ENCODE measurements around the gene TFDP1. TPM values are rescaled to one million over a fixed set of nuclear protein-coding genes. Genes with fewer than 3 reads are reported as not detected.
"Not testable (repeated sequence)": the region's sequence is repeated elsewhere in the genome, so short reads cannot be mapped to it uniquely, and the experiment has no call there.

TFDP1 gene
- total RNA-seq, 2 experiments from 2014 or later: 87.9 to 119 TPM

DNA sequence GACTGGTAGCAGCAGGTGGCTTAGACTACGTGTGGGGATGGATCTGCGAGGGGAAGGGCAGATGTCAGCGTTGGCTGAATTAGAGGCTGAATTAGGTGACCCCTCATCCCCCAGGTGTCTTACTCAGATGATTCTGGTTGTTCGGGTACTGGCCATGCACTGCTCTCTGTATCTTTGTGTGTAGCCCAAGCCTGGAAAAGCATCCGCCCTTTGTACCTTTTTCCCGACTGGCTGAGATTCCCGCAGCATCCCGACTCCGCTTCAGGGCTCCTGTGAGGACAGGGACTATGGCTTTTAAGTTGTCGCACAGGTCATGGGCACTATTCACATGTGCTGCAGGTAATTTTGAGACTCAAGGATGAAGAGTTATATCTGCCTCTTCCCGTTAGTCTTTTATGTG is 7.2 kb downstream of the TFDP1 start:
- CTCF ChIA-PET (ENCODE audit: unreplicated experiment): no interaction called here
- Histone ChIP-seq H2AFZ (ENCODE audit: low read length) (no peak overlapping the region), H3K9me2 (ENCODE audit: insufficient read depth, low read length) (no peaks in the 10 kb centered on the region), H3K27ac (ENCODE audit: low read depth, low read length, poor library complexity, severe bottlenecking) (no peak overlapping the region), H3K4me2 (ENCODE audit: low read length) (no peak overlapping the region), H3K4me3 (ENCODE audit: low read depth, low read length, poor library complexity, severe bottlenecking) (no peak overlapping the region), H3K9me3 (ENCODE audit: low read length) (no peaks in the 10 kb centered on the region), H3K36me3 (ENCODE audit: insufficient read depth, low read length) (peaks cover 89% of the 10 kb centered on the region), H4K20me1 (ENCODE audit: insufficient read depth, low read length) (no peaks in the 10 kb centered on the region), H3K4me1 (ENCODE audit: insufficient read depth, low read length, poor library complexity, severe bottlenecking) (peaks cover 4% of the 10 kb centered on the region), H3K79me2 (ENCODE audit: insufficient read depth, low read depth, low read length) (peaks cover 74% of the 10 kb centered on the region)
- POLR2A ChIA-PET: no interaction called here
- no peak for TF ChIP-seq CTCF (conservative IDR thresholded peaks at IDR 0.05; ENCODE audit: low read length)
- no peak for TF ChIP-seq EZH2phosphoT487 (IDR thresholded peaks at IDR 0.05; ENCODE audit: borderline replicate concordance, low read depth, low read length)
- no TSS peak for BruUV-seq (replicated peaks)
- DNase-seq (ENCODE audit: low spot score): no peak
- intact Hi-C loops (cut with micrococcal nuclease; ENCODE audit: unreplicated experiment): no loop called here

- H4K20me1 ChIP-seq (ENCODE audit: insufficient read depth, low read length): no peaks in the 10 kb centered on the region
- no TSS peak for BruUV-seq (replicated peaks)
These were observed 8.0 kb downstream of the TFDP1 start for GRCh38 chr13:113592571-113592970.

GRCh38 chr13:113594066-113594821 is 9.7 kb downstream of the TFDP1 start:
- H4K20me1 ChIP-seq (ENCODE audit: insufficient read depth, low read length); BruUV-seq (replicated peaks); CTCF ChIA-PET (ENCODE audit: unreplicated experiment); H3K9me2 ChIP-seq (ENCODE audit: insufficient read depth, low read length); H3K4me3 ChIP-seq (ENCODE audit: low read depth, low read length, poor library complexity, severe bottlenecking); H3K4me2 ChIP-seq (ENCODE audit: low read length); H3K4me1 ChIP-seq (ENCODE audit: insufficient read depth, low read length, poor library complexity, severe bottlenecking); intact Hi-C loops (cut with micrococcal nuclease; ENCODE audit: unreplicated experiment); H3K9me3 ChIP-seq (ENCODE audit: low read length); H2AFZ ChIP-seq (ENCODE audit: low read length); DNase-seq (ENCODE audit: low spot score); H3K27ac ChIP-seq (ENCODE audit: low read depth, low read length, poor library complexity, severe bottlenecking): not testable (repeated sequence)
- Histone ChIP-seq H3K79me2 (ENCODE audit: insufficient read depth, low read depth, low read length) (peaks cover 49% of the 10 kb centered on the region), H3K36me3 (ENCODE audit: insufficient read depth, low read length) (peaks cover 90% of the 10 kb centered on the region)
- POLR2A ChIA-PET: interaction anchor here (0.7 kb wide), 1 partner anchor 570 kb away, joined by 5 read pairs; no protein-coding TSS in a partner anchor

More at GRCh38 chr13:113592571-113592970, 8.0 kb downstream of the TFDP1 start:
- Histone ChIP-seq H3K9me3 (ENCODE audit: low read length) (no peaks in the 10 kb centered on the region), H3K4me2 (ENCODE audit: low read length) (no peak overlapping the region), H3K27ac (ENCODE audit: low read depth, low read length, poor library complexity, severe bottlenecking) (no peak overlapping the region), H3K79me2 (ENCODE audit: insufficient read depth, low read depth, low read length) (peaks cover 66% of the 10 kb centered on the region), H3K4me1 (ENCODE audit: insufficient read depth, low read length, poor library complexity, severe bottlenecking) (no peaks in the 10 kb centered on the region), H3K4me3 (ENCODE audit: low read depth, low read length, poor library complexity, severe bottlenecking) (no peak overlapping the region), H3K36me3 (ENCODE audit: insufficient read depth, low read length) (peaks cover 90% of the 10 kb centered on the region), H2AFZ (ENCODE audit: low read length) (no peak overlapping the region), H3K9me2 (ENCODE audit: insufficient read depth, low read length) (no peaks in the 10 kb centered on the region)
- no peak for DNase-seq (ENCODE audit: low spot score)
- intact Hi-C loops (cut with micrococcal nuclease; ENCODE audit: unreplicated experiment): no loop called here
- TF ChIP-seq EZH2phosphoT487 (IDR thresholded peaks at IDR 0.05; ENCODE audit: borderline replicate concordance, low read depth, low read length): no peak
- TF ChIP-seq CTCF (conservative IDR thresholded peaks at IDR 0.05; ENCODE audit: low read length): no peak
- POLR2A ChIA-PET: no interaction called here
- CTCF ChIA-PET (ENCODE audit: unreplicated experiment): no interaction called here
